Subcutaneous adipose tissue (tissue), 4 donors: ENCODE data around the gene RHOH. TPM values are rescaled to one million over a fixed set of nuclear protein-coding genes. Genes with fewer than 3 reads are reported as not detected.

Experiments
- CTCF ChIP-seq: fragments of 450-650 bp; IDR thresholded peaks from one replicate; pipeline ENCODE4 v1.5.1; 2016; ENCODE audit warnings: low read depth, mild to moderate bottlenecking, control low read depth, antibody characterized with exemption, moderate library complexity
- total RNA-seq, 4 donors: library from RNA; depleted of rRNA; stranded (reverse); fragments of >200 nt; gene quantifications; one replicate each; pipeline ENCODE4 v1.1.0, GENCODE V29; 2016

The RHOH gene
- total RNA-seq, 4 donors from 2014 or later, result 2.1 to 7.0 (median 3.7) TPM

- TF ChIP-seq CTCF, result no peak
These were observed 30.9 kb upstream of the RHOH start for GRCh38 chr4:40165916-40166315.

GRCh38 chr4:40168070-40168469 is 28.8 kb upstream of the RHOH start:
- no peak for TF ChIP-seq CTCF

- no peak for TF ChIP-seq CTCF
These were observed 26.2 kb upstream of the RHOH start for GRCh38 chr4:40170588-40170987.

- no peak for TF ChIP-seq CTCF
These were observed 23.4 kb upstream of the RHOH start for GRCh38 chr4:40173470-40173875.

- TF ChIP-seq CTCF, result no peak
These were observed 20.2 kb upstream of the RHOH start for GRCh38 chr4:40176602-40177001.

GRCh38 chr4:40177591-40177990 is 19.2 kb upstream of the RHOH start:
- TF ChIP-seq CTCF, result no peak

GRCh38 chr4:40178672-40179071 is 18.2 kb upstream of the RHOH start:
- no peak for TF ChIP-seq CTCF
